NCI-H2196 treated with DMSO at 0.1 percent for 48 hours (cell line): Measurements from ENCODE around the gene TGFBI.
"Not testable (repeated sequence)": the region's sequence is repeated elsewhere in the genome, so short reads cannot be mapped to it uniquely, and the experiment has no call there.

Source experiments
- DNase-seq: peaks from one replicate; lab custom pipeline; 2025; ENCODE audit not compliant: unreplicated experiment; lab: John Stamatoyannopoulos, UW

The TGFBI gene

DNA sequence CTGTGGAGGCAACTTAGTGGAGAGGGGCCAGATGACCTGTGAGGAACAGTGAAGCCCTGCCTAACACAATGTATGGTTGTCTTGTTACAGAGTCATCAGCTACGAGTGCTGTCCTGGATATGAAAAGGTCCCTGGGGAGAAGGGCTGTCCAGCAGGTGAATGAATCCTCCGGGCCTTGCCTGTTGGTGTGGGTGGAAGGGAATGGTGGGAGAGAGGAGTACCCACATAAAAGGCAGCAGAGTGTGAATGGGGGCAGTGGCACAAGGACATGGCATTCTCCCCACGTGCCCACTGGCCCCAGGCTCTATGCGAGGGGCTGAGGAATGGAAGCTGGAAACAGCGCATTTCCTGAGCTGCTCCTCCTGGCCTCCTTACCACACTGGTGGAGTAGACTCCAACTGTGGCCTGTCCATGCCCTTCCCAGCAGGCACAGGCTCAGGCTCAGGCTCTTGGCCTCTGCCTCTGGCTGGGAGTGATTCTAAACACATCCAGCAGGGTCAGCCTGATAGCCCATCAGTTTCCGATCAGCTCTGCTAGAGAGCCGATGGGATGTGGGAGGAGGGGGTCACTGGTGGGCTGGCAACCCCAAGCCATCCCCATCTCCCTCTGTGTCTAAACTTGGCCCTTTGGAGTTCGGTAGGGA lies 15.3 kb downstream of the TGFBI start:
- DNase-seq = no peak

GRCh38 chr5:136045026-136045425 lies 16.2 kb downstream of the TGFBI start:
- not testable (repeated sequence) for DNase-seq

- no peak for DNase-seq
Measured at GRCh38 chr5:136046246-136046645, 17.5 kb downstream of the TGFBI start.

- DNase-seq = no peak
Measured at GRCh38 chr5:136047858-136048257, 19.1 kb downstream of the TGFBI start.

DNA sequence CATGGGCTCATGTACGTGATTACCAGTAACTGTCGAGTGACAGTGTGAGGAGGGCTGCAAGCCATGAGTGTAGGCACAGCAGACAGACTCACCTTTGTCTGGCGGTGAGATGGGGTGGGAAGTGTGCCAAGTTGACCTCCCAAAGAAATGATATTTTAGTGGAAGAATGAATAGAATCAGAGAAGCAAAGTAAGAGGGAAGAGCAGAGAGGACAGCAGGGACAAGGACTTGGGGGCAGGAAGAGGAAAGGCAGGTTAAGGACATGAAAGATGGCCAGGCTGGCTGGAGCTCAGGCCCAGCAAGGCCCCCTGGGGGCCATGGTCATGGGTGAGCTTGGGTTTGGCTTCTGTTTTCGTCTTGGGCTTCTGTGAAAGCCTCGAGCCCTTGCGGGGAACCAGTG lies 20.2 kb downstream of the TGFBI start:
- no peak for DNase-seq

DNA sequence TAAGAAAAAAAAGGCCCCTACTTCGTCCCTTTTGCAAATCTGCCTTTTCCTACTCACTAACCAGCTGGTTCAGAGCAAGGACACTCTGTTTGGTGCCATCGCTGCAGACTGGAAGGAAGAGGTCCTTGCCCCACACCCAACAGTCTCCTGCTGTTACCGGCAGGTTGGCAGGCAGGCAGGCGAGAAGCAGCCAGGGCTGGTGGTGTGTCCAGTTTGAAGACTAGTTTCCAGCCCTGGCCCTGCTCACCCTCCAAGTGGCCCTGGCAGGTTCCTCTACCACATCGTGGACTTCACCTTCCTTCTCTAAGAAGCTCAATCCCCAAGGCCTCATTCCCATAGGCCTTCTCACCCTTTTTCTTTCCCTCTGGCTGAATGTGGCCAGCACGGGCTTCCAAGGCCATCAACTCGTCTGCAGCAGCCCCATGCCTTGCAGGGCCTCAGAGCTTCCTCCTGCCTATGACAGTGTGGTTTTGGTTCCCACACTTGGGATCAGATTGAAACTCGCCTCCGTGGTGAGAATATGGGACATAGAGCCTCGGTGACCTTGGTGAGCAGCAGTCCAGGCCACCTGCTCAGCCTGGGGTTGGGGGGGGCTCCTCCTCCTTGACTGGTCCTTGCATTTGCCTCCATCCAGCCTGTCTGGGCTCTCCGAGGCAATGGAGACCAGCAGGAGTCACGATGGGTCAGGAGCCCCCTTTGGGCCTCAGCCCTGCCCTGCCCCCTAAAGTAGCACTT lies 22.9 kb downstream of the TGFBI start:
- DNase-seq = no peak

- no peak for DNase-seq
Measured at GRCh38 chr5:136052692-136053335, 24.0 kb downstream of the TGFBI start.

GRCh38 chr5:136053336-136054141 lies 24.8 kb downstream of the TGFBI start:
- DNase-seq = no peak

GRCh38 chr5:136054142-136055019 lies 25.6 kb downstream of the TGFBI start:
- no peak for DNase-seq

- no peak for DNase-seq
Measured at GRCh38 chr5:136055612-136056309, 27.0 kb downstream of the TGFBI start.

DNA sequence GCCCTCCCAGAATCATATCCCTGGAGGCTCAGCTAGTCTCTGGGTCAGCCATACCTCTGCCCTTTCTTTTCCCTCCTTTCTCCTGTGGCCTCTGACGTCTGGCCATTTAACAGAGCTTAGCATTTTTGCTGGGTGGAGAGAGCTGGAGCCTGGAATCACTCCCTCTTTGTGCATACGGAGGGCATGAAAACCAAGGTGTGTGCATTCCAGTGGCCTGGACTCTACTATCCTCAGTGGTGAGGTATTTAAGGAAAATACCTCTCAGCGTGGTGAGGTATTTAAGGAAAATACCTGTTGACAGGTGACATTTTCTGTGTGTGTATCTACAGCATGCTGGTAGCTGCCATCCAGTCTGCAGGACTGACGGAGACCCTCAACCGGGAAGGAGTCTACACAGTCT lies 27.5 kb downstream of the TGFBI start:
- no peak for DNase-seq

DNA sequence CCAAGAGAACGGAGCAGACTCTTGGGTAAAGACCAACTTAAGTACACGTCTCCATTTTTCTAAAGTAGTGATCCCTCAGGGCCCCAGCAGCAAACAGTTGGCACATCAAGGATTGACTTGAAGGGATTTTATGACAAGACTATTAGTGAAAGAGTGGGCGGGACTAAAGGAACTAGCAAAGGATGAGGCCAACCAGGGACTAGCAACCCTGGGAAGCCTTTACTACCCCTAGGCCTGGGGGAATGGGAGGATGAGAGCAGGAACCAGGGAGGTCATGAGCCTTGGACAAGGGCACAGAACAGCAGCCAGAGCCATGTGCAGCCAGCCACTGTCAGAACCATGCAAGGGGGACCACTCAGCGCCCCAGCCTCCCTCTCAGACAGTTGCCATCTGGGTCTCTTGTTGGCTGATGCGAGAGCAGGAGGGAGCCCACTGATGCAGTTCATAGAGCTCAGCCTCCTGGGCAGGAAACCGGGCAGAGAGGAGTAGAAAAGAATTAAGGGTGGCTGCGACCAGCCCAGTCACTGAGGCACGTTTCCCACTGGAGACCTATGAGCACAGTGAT lies 28.1 kb downstream of the TGFBI start:
- DNase-seq = no peak

- DNase-seq = no peak
Measured at GRCh38 chr5:136057401-136058038, 28.7 kb downstream of the TGFBI start.

- no peak for DNase-seq
Measured at GRCh38 chr5:136058039-136058971, 29.5 kb downstream of the TGFBI start.

GRCh38 chr5:136058972-136059354 lies 30.2 kb downstream of the TGFBI start:
- DNase-seq = no peak

- DNase-seq = no peak
Measured at GRCh38 chr5:136060963-136061362, 32.2 kb downstream of the TGFBI start.

GRCh38 chr5:136061630-136062365 lies 33.0 kb downstream of the TGFBI start:
- no peak for DNase-seq
